Activated CD8-positive, alpha-beta memory T cell treated with anti-CD3 and anti-CD28 coated beads for 24 hours (primary cell): ENCODE measurements around the gene CLEC16A.

Experiments
- DNase-seq: peaks from one replicate; pipeline ENCODE4 v3.0.0-alpha.2; 2020

CLEC16A gene

GRCh38 chr16:10995565-10995964 is 51.2 kb downstream of the CLEC16A start:
- DNase-seq, result no peak

DNA sequence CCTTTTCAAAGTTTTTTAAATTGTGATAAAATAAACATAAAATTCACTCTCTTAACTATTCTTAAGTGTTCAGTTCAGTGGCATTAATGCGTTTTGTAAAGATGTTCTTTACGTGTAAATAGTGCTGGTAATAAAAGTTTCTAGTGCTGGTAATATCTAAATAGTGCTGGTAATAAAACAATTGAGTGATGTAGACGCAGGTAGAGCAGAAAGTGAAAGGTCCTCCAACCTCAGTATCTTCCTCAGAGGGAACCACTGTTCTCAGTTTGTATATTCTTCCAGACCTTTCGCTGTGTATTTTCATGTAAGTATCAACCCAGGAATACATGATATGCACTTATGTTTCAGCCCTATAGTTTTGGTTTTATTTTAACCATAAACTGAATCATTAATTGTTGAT is 53.1 kb downstream of the CLEC16A start:
- no peak for DNase-seq

GRCh38 chr16:10999300-10999699 is 54.9 kb downstream of the CLEC16A start:
- DNase-seq, result no peak

- DNase-seq, result no peak
Measured at GRCh38 chr16:11001611-11002010, 57.2 kb downstream of the CLEC16A start.

GRCh38 chr16:11003141-11003540 is 58.8 kb downstream of the CLEC16A start:
- DNase-seq, result no peak

DNA sequence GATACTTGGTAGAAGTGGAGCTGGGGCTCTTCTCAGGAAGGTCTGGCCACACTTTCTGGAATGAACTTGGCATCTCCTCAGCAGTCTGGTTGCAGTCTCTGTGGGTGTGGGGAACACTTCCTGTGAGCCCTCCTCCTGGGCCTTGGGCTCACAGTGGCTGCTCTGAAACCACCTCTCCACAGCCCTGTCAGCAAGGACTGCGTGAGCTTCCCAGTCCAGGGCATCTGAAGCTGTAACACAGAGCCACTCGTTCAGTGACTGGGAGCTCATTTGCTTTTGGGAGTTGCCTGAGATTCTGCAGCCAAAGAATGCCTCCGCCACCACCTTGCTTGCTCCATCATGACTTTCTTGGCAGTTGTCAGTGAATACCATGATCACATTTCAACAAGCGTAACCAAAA is 60.0 kb downstream of the CLEC16A start:
- no peak for DNase-seq

DNA sequence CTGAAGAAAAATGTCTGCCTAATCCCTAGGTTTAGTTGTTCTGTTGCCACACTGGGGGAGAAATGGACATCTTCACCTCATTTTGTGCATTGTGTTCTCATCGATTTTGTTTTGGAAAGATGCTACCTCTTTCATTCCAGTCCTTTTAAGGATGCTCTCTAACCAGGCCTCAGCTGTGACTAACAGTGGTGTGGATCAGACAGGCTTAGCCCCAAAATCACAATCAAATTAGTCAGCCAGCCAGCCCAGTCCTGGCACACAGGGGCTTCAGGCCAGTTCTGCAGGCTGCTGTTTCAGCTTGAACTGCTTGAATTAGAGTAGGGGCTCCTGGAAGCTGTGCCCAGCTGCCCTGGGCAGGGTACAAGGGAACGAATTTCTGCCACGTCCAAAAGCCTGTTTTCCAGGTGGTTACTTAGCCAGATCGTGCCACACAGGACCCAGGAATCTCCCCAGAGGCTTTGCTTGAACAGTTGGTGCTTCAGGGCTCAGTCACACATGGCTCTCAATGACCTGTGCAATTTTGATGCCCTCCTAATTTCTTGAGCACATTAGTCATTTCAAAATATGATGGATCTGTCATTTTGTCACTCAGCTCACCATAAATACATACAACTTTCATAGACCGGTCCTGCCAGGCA is 60.7 kb downstream of the CLEC16A start:
- DNase-seq, result no peak

DNA sequence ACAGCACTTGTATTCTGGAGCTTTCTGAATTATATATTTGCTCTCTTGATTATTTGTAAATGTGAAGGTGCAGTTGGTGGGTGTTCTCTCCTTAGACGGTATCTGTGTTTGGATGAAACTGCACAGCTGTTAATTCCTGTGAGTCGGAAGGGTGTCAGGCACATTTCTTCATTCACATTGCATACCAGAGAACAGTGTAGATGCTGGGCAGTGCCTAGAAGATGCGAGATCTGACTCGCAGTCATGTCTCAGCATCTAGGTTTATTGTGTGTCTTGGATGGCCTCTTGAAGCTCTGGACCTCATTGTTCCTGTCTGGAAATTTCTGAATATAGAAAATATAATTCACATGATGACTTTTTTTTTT is 61.2 kb downstream of the CLEC16A start:
- no peak for DNase-seq

DNA sequence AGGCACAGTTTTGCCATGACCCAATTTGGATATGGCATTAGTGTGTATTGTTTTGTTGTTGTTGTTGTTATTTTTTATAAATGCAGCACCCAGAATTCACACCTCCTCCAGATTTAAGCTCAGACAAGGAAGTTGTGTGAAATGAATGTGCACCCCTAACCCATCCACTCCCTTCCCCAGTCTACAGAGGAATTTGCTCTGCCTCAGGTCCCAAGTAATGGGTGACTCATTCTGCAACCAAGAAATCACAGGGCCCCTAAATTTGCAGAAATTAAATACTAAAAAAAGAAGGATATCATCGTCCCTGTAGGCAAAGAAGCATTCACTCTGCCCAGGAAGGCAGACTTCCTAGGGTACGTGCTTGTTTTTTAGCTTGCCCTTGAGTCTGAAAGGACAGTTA is 62.3 kb downstream of the CLEC16A start:
- DNase-seq, result no peak

DNA sequence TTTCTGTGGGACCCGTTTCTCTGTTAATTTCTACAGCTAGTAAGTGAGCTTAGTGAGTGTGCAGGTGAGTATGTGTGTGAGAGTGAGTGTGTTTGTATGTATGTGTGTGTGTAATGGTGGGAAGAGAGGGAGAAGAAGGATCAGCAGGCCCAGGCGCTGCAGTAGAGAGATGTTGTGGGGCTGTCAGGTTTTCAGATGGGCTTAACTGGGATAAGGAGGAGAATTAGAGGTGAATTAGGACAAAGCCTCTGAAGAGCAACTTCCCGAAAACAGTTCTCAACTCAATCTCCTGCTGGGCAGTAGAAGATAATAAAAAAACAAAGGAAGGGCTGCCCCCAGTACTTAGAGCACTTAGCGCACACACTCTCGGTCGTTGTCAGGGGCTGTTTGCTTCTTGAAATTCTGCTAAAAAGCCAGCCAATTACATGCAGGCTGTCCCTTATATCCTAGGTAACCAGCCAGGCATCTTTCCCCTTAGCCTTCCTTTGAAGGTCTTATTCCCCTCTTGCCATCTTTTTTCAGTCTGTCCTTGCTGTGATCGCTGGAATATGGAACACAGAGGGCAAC is 63.4 kb downstream of the CLEC16A start:
- DNase-seq, result no peak

GRCh38 chr16:11009027-11009755 is 64.8 kb downstream of the CLEC16A start:
- DNase-seq, result no peak

GRCh38 chr16:11010575-11011221 is 66.3 kb downstream of the CLEC16A start:
- DNase-seq, result no peak

DNA sequence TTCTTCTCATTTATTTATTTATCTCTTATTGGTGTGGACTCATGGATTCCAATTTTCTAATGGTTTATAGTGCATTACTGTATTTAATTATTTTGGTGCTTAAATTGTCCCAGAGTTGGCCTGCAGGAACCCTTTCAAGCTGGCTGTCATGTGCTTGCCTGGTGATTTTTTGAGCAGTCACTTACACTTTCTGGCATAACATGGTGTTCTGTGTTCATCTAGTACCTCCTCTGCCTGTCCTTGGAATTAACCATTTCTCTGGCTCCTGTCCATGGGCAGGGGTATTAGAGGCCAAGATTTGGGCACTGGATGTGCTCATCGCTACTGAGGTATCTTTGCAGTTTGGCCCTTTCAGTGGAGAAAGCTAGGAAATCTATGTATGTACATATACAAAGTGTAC is 67.0 kb downstream of the CLEC16A start:
- DNase-seq, result no peak

DNA sequence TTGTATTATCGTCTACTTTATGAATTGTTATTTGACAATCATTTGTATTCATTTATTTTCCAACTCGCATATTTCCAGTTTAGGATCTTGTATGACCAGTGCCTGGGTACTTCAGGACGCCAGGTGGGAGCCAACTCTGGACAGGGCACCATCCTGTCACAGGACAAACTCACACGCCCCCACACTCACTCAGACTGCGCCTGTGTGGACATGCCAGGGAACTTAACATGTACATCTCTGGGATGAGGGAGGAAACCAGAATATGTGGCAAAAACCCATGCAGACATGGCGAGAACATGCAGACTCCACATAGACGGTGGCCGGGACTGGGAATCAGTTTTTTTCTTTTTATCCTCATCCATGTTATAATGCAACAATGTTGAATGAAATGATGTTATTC is 68.5 kb downstream of the CLEC16A start:
- DNase-seq, result no peak

DNA sequence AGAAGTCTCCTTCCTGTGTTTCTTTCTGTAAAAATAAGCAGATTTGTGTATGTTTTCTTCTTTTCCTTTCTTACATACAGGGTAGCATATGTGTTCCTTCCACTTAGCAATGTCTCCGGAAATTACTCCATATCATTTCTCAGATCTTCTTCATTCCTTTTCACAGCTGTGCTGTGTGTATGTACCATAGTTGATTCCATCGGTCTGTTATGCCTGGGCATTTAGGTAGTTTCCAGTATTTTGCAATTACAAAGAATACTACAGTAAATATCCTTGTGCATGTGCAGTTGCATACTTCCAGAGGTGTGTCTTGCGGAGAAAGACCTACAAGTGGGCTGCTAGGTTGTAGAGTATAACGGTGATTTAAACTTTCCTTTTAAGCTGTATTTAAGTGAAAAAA is 69.8 kb downstream of the CLEC16A start:
- DNase-seq, result no peak

GRCh38 chr16:11015076-11015475 is 70.7 kb downstream of the CLEC16A start:
- DNase-seq, result no peak

DNA sequence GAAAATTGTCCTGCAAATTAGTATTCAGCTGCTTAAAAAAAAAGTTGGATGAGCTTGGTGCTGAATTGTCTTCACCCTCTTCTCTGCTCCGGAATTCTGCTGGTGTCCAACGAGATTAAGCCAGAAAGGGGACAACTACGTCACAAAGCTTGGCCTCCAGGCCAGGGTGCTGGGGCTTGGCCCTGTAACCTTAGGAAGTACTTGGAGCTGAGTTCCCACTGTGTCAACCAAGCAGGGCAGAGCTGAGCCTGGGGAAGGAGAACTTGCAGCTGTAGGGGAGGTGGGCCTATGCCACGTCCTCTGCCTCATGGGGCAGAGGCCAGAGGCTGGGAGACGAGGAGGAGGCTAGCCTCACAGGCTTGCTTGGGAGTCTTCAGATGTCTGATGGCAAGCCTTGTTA is 71.2 kb downstream of the CLEC16A start:
- no peak for DNase-seq

- no peak for DNase-seq
Measured at GRCh38 chr16:11016524-11016988, 72.2 kb downstream of the CLEC16A start.

- DNase-seq, result peak; percentile 72
Measured at GRCh38 chr16:11016993-11017392, 72.6 kb downstream of the CLEC16A start.

DNA sequence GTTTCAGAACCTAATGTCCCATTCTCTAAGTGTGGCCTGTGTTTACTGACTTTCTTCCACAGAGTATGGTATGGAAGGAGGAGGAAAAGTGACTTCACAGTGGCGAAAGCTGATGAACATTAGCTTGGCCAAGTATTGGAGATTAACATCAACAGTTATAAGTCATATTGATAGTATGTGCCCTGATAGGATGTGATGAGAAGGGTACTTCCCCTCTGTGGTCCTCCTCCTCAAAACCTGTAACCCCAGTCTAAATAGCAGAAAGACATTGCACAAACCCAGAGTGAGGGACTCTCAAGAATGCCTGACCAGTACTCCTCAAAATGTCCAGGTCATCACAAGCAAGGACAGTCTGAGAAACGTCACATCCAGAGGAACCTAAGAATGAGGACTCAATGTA is 73.1 kb downstream of the CLEC16A start:
- no peak for DNase-seq

- no peak for DNase-seq
Measured at GRCh38 chr16:11020388-11020787, 76.0 kb downstream of the CLEC16A start.

DNA sequence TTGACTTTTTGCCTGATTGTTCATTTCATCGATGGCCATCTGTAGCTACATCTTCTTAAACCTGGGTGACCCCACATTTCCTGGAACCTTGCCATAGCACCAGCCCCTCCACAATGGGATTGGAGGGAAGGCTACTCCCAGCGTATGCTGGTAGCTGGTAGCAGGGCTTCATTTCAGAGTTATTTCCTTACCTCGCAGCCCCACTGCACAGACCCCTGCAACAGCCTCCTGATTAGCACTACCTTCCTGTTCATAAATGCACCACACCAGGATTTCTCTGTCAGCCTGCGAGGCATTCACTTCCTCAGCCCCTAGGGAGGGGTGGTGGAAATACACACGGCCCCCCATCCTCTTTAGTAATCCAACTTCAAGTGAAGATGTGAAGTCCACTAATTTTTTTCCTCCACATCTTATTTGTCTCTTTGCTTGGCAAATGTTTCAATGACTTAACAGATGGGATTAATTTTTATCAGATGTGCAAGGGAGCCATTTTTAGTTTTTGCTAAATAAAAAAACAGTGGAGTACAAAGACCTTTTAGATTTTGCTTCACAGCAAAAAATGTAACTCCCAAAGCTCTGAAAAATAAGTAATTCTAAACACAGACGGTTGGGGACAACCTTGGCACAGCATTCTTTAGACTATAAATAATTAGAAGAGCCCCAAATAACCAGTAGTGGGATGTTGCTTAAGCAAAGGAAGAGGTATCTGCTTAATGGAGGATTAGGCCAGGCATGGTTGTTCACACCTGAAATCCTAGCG is 76.6 kb downstream of the CLEC16A start:
- no peak for DNase-seq

DNA sequence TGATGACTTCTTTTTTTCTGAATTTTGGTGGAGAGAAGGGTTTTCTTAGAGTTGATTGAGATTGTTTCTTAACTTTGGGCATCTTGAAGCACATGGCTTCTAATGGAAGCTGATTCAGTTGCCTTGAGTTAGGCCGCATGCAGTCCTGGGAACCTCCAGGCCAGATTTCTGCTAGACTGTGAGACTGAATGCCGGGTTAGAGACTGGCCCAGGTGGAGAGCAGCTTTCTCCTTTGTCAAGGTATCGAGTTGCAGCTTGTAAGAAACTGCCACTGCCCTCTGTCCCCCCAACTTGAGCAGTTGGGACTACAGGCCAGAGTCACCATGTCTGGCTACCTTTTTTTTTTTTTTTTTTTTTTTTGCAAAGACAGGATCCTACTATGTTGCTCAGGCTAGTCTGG is 77.6 kb downstream of the CLEC16A start:
- no peak for DNase-seq
